ENCODE measurements around the gene SLC25A38. TPM values are rescaled to one million over a fixed set of nuclear protein-coding genes. Genes with fewer than 3 reads are reported as not detected.

The SLC25A38 gene
- total and polyA plus RNA-seq, 10 of the 15 experiments (the other 5 are each of a cell fraction or from before 2014, with no cell fraction given): 15.2 to 55.2 (median 39.2) TPM

DNA sequence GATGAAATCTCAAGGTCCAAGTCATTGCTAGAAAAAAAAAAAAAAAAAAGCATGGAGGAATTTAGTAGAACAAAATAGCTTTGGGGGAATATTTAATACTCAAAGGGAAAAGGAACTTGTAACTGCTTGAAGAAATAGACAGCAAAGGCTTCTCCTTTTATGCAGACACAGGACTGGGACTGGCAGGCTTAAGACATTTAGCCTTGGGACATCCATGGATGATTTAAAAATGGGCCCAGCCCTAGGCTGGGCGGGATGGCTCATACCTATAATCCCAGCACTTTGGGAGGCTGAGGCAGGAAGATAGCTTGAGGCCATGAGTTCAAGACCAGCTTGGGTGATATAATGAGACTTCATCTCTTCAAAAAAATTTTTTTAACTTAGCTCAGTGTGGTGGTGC lies 43.1 kb downstream of the SLC25A38 start:
- WGBS (ENCODE audit: insufficient coverage, insufficient replicate concordance, low lambda C conversion rate, missing lambda C conversion rate): 0% methylated on average over 1 of the region's 1 CpG
- ChIA-PET POLR2A (no interaction called here), RAD21 (ENCODE audit: unreplicated experiment) (no interaction called here), CTCF (no interaction called here), SMC1A (ENCODE audit: uncharacterized antibody, unreplicated experiment) (interaction anchor here (0.8 kb wide), 1 partner anchor 13 kb away, joined by 3 read pairs; no protein-coding TSS in a partner anchor)
- Histone ChIP-seq H3K4me2 (ENCODE audit: control insufficient read depth, insufficient read depth) (no peak overlapping the region), H3K9ac (ENCODE audit: control insufficient read depth, insufficient read depth, low read length) (no peak overlapping the region), H3K27ac (ENCODE audit: control insufficient read depth, insufficient read depth) (no peak overlapping the region), H2AFZ (ENCODE audit: control insufficient read depth, low read depth, low read length) (no peak overlapping the region), H3K4me3 (no peak overlapping the region), H4K20me1 (ENCODE audit: control insufficient read depth, insufficient read depth) (no peaks in the 10 kb centered on the region), H3K27me3 (replicated peaks in 1 of 2; ENCODE audit: control insufficient read depth in 2 of 2, insufficient read depth in 2 of 2, low read length in 1 of 2) (no peaks in the 10 kb centered on the region), H3K4me1 (ENCODE audit: control insufficient read depth, insufficient read depth, low read length) (no peaks in the 10 kb centered on the region), H3K36me3 (ENCODE audit: control insufficient read depth in 2 of 2, insufficient read depth in 2 of 2, low read length in 1 of 2) (no peaks in the 10 kb centered on the region; a peak in 1 of 4 replicates), H3K9me3 (replicated peaks; ENCODE audit: control insufficient read depth, insufficient read depth, low read length) (no peaks in the 10 kb centered on the region), H3K79me2 (ENCODE audit: control insufficient read depth, insufficient read depth, low read length) (no peaks in the 10 kb centered on the region)
- no TSS peak for BruUV-seq (replicated peaks)
- intact Hi-C loops (cut with micrococcal nuclease; ENCODE audit: unreplicated experiment): no loop called here
- DNase-seq (ENCODE audit: low read depth, low spot score): no peak
- no peak for ATAC-seq
- FAIRE-seq: no peak
- in situ Hi-C loops (cut with MboI): no loop called here
- TF ChIP-seq FOXM1 (IDR thresholded peaks at IDR 0.05; ENCODE audit: low read depth, low read length) (no peak), IKZF1 (conservative IDR thresholded peaks at IDR 0.05) (no peak), CBX5 (IDR thresholded peaks at IDR 0.05; ENCODE audit: low read depth) (no peak), SRF (IDR thresholded peaks at IDR 0.05; ENCODE audit: low read depth in 2 of 2, low read length in 2 of 2) (no peak), TCF12 (IDR thresholded peaks at IDR 0.05; ENCODE audit: low read depth, low read length) (no peak), EED (IDR thresholded peaks at IDR 0.05; ENCODE audit: low read depth) (no peak), MYC (IDR thresholded peaks at IDR 0.05; ENCODE audit: insufficient read depth, insufficient read length, insufficient replicate concordance, low read length, severe bottlenecking) (no peak), MXI1 (IDR thresholded peaks at IDR 0.05; ENCODE audit: low read depth, low read length) (no peak), NR2C2 (IDR thresholded peaks at IDR 0.05; ENCODE audit: borderline replicate concordance, control insufficient read depth, insufficient read length, low read depth) (no peak), FOS (IDR thresholded peaks at IDR 0.05; ENCODE audit: borderline replicate concordance, extremely low read depth, insufficient read length) (no peak), LARP7 (IDR thresholded peaks at IDR 0.05) (no peak), MEF2B (IDR thresholded peaks at IDR 0.05; ENCODE audit: partially characterized antibody, poor library complexity, severe bottlenecking) (no peak)
- TF ChIP-seq, protein P1, sequence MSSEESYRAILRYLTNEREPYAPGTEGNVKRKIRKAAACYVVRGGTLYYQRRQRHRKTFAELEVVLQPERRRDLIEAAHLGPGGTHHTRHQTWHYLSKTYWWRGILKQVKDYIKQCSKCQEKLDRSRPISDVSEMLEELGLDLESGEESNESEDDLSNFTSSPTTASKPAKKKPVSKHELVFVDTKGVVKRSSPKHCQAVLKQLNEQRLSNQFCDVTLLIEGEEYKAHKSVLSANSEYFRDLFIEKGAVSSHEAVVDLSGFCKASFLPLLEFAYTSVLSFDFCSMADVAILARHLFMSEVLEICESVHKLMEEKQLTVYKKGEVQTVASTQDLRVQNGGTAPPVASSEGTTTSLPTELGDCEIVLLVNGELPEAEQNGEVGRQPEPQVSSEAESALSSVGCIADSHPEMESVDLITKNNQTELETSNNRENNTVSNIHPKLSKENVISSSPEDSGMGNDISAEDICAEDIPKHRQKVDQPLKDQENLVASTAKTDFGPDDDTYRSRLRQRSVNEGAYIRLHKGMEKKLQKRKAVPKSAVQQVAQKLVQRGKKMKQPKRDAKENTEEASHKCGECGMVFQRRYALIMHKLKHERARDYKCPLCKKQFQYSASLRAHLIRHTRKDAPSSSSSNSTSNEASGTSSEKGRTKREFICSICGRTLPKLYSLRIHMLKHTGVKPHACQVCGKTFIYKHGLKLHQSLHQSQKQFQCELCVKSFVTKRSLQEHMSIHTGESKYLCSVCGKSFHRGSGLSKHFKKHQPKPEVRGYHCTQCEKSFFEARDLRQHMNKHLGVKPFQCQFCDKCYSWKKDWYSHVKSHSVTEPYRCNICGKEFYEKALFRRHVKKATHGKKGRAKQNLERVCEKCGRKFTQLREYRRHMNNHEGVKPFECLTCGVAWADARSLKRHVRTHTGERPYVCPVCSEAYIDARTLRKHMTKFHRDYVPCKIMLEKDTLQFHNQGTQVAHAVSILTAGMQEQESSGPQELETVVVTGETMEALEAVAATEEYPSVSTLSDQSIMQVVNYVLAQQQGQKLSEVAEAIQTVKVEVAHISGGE (CRISPR knock-in tag; IDR thresholded peaks at IDR 0.05): no peak
- TF ChIP-seq, protein P2, sequence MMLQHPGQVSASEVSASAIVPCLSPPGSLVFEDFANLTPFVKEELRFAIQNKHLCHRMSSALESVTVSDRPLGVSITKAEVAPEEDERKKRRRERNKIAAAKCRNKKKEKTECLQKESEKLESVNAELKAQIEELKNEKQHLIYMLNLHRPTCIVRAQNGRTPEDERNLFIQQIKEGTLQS (IDR thresholded peaks at IDR 0.05; ENCODE audit: borderline replicate concordance, extremely low read depth, low read depth, low read length): no peak
- TF ChIP-seq, protein P3, sequence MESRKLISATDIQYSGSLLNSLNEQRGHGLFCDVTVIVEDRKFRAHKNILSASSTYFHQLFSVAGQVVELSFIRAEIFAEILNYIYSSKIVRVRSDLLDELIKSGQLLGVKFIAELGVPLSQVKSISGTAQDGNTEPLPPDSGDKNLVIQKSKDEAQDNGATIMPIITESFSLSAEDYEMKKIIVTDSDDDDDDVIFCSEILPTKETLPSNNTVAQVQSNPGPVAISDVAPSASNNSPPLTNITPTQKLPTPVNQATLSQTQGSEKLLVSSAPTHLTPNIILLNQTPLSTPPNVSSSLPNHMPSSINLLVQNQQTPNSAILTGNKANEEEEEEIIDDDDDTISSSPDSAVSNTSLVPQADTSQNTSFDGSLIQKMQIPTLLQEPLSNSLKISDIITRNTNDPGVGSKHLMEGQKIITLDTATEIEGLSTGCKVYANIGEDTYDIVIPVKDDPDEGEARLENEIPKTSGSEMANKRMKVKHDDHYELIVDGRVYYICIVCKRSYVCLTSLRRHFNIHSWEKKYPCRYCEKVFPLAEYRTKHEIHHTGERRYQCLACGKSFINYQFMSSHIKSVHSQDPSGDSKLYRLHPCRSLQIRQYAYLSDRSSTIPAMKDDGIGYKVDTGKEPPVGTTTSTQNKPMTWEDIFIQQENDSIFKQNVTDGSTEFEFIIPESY (IDR thresholded peaks at IDR 0.05): no peak
- TF ChIP-seq, protein P4, sequence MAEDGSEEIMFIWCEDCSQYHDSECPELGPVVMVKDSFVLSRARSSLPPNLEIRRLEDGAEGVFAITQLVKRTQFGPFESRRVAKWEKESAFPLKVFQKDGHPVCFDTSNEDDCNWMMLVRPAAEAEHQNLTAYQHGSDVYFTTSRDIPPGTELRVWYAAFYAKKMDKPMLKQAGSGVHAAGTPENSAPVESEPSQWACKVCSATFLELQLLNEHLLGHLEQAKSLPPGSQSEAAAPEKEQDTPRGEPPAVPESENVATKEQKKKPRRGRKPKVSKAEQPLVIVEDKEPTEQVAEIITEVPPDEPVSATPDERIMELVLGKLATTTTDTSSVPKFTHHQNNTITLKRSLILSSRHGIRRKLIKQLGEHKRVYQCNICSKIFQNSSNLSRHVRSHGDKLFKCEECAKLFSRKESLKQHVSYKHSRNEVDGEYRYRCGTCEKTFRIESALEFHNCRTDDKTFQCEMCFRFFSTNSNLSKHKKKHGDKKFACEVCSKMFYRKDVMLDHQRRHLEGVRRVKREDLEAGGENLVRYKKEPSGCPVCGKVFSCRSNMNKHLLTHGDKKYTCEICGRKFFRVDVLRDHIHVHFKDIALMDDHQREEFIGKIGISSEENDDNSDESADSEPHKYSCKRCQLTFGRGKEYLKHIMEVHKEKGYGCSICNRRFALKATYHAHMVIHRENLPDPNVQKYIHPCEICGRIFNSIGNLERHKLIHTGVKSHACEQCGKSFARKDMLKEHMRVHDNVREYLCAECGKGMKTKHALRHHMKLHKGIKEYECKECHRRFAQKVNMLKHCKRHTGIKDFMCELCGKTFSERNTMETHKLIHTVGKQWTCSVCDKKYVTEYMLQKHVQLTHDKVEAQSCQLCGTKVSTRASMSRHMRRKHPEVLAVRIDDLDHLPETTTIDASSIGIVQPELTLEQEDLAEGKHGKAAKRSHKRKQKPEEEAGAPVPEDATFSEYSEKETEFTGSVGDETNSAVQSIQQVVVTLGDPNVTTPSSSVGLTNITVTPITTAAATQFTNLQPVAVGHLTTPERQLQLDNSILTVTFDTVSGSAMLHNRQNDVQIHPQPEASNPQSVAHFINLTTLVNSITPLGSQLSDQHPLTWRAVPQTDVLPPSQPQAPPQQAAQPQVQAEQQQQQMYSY (CRISPR knock-in tag; IDR thresholded peaks at IDR 0.05): no peak
